GM21360 (cell line): Measurements from ENCODE around the gene HOXA6.

Experiments used
- ATAC-seq: cut with Tn5 transposase; IDR thresholded peaks from one replicate; pipeline ENCODE4 v1.9.1; 2021; ENCODE audit warnings: mild to moderate bottlenecking, moderate library complexity; ENCODE audit not compliant: unreplicated experiment

The HOXA6 gene

DNA sequence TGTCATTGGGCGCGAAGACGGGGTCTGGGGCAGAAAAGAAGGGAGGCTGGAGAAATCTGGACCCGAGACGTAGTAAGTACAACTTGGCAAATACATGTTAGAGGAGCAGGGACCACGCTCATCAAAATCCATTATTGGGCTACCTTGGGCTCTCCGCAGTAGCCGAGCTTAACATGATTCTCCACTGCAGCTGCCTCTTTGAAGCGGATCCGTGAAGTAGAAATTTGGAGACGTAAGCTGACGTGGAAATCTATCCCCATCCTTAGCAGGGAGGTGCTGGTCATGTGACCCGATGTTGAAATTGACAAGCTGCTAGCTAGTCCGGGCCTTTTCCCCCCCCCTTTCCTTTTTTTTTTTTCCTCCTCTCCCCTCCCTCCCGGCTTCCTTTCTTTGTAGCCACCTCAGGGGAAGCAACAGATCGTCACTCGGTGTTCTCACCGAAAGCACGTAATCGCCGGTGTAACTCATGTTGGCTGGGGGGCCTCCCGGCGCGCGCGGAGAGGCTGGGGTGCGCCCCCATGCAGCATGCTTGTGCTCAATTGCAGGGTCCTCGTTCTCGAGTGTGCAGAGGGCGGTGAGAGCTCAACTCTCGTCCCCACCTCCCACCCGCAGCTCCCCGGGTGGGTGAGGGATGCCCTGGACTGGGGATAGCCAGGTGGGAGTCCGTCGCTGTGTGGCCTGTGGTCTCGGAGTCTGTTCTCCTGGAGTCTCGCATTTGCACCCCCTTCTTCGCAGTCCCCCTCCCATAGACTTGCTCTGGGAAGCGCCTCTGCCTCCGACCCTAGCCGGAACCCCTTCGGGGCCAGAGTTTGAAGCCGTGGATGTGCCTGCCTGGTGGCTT is 37.7 kb upstream of the HOXA6 start, which contains the start of gene HOXA11:
Gene HOXA11, minus strand, starts transcription at position 220 of the 841 bp plus-strand sequence. Its CDS starts 88 bp downstream, at position 132.
- ATAC-seq, result no peak

GRCh38 chr7:27184337-27185012 is 36.9 kb upstream of the HOXA6 start:
- ATAC-seq, result no peak

DNA sequence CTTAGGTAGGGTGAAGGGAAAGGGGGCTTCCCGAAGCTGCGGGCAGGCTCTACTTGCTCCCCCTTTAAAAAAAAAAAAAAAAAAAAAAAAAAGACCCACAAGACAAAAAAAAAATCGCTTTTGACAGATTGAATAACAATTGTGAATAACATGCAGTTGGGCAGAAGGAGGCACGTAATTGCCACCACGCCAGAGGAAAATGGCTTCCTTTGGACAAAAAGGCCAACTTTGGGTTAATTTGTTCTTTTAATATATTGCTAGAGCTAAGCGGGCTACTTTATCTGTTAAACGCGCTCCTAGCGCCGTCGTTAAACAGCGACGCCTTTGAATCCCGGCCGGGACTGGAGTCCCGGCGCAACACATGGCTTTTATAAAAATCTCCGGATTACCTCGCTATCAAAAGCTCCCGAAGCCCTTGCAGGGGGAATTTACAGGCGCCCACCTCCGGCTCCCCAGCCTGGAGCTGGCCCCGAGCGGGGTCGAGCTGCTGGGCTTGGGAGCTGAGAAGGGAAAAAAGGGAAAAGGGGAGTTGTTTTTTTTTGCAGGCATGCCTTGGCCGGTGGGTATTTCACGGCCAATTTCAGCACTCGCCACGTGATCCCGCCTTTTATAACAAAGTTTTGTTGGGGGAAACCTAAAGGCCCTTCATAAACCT is 36.2 kb upstream of the HOXA6 start:
- ATAC-seq, result no peak

DNA sequence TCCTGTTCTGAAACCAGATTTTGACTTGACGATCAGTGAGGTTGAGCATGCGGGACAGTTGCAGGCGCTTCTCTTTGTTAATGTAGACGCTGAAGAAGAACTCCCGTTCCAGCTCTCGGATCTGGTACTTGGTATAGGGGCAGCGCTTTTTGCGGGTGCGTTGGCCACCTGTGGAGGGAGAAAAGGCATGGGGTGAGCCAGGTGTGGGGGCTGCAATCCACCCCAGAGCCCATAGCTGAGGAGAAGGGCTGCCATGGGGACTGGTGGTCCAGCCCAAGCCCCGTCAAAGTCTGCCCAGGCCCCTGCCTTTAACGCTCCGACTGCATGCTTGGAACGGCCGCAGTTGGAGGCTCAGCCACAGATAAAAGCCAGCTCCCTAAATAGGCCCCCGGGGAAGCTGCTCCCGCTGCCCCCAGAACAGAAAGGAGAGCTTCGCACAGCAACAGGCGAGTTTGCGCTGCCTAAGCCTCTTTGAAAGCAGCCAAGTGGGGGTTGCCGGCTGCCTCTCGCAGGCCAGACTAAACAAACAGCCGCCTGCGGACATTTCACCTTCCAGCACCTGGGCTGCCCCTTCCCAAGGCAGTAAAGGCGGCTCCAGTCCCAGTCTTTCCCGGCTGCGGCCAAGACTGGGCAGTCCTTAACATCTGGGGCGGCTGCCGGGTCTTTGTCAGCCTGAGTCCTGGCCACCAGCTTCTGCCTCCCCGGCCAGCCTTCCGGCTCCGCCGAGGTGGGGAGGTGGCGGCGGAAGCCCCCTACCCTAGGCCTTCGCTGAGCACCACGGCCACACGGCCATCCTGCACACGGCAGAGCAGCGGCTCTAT is 35.5 kb upstream of the HOXA6 start:
- no peak for ATAC-seq

DNA sequence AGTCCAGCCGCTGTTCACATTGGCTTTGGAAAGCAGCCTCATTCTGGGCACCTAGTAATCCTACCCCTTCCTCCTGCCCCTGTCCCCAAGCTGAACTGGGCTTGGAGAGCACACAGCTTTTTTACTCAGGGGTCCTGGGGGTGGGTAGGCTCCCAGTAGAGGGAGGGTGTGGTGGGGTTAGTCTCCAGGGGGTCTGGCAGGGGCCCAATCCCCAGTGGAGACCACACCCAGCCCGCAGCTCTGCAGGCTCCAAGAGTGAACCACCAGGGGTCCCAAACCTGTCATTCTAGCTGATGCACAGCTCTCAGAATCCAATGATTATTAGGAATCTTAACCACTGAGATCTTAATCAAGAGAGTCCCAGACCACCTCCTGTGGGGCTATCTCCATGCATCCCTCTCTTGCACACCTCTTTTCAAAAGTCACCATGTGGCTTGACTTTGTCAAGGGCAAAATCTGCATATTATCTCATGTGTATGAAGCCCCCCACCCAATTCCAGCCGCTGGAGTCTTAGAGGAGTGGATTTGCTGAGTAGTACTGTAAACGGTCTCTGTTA is 34.8 kb upstream of the HOXA6 start:
- ATAC-seq, result no peak

DNA sequence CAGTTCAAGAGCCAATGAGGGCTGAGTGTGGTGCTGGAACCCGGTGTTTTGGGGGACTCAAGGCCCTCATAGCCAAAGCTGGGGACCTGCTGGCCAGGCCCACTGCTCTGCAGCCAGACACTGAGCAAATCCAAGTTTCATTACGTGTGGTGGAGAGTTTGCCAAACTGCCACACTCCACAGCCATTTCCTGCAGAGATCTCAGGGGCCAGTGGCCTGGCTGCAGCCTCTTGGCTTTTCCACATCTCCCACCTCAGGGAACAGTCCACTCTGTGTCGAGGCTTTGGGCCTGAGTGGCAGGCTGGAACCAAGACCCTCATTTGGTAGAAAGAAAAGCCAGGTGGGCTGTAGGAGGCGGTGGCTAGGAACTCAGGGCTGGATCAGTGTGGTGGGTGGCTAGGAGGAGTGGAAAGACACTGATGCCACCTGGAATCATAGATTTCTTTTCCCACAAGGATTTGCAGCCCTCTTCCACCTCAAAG is 34.3 kb upstream of the HOXA6 start:
- no peak for ATAC-seq

- ATAC-seq, result no peak
These were observed 33.2 kb upstream of the HOXA6 start for GRCh38 chr7:27180431-27181420.

DNA sequence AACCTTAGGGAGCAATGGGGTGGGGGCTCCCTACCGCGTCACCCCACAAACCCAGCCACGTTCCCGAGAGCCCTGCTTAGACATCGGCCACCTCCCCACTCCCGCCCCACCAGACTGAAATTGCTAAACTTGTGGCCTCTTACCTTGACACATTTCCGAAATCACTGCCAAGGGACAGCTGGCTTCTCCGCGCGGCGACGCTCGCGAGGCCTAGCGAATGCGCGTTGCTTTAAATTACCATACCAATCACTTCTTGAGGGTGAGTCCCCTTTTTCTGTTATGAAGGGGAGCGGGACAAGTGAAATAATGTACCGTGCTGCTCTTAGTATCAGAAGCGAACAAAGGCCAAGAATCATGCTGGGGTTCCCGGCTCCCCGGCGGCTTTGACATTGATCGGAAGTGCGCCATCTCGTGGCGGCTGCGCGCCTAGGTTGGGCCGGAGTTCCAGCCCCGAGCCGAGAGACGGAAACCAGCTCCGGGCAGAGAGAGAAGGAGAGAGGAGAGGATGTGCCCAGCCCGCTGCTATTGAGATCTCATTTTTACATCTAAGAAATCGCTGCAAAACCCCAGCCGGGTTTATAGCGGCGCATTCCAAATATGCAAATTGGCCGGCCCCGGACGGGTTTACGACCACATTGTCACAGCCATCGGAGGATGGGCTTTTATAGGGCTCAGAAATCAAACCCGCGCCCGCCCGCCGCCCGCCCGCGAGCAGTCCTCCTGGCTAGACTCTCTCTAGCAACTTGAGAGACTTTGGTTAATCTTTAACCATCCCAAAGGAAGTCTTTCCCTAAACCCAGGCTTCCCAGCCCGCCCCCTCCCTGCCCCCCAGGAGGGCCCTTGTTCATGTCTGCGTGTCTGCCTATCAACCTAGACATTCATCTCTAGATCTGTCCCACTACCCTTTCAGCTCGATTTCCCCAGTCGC is 32.2 kb upstream of the HOXA6 start:
- ATAC-seq, result no peak

DNA sequence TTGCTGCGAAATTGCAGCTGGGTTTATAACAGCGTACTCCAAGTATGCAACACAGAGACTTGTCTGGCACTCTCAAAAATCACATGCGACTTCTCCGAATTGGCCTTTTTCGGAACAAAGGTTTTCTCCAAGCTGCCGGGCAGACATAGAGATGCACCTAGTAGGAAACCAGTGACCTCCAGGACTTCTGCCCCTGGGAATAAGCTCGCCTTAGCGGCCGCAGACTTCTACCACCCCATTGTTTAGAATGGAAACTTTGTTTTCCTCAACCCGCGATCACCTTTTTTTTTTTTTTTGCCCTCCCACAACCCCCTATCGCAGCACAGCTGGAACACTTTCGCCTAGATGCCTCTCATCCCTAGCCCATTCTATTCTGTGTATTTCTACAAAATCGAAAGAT is 31.5 kb upstream of the HOXA6 start:
- no peak for ATAC-seq

GRCh38 chr7:27178366-27178765 is 30.8 kb upstream of the HOXA6 start:
- ATAC-seq, result no peak

GRCh38 chr7:27177795-27178320 is 30.3 kb upstream of the HOXA6 start:
- no peak for ATAC-seq

- no peak for ATAC-seq
These were observed 29.6 kb upstream of the HOXA6 start for GRCh38 chr7:27176962-27177794.

DNA sequence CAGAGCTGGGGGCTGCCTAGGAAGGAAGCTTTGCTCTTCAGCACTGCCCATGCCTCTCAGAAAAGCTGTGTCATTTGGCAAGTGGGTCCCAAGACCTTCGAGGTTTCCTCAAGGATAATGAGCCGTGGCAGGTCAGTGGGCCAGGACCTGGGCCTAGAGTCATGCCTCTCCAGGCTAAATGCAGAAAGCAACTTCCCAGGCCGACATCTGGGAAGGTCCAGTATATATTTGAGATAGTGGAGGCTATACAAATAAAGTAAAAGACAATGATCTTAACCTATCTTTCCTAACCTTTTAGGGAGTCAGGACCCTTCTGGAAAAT is 28.9 kb upstream of the HOXA6 start:
- ATAC-seq, result no peak

DNA sequence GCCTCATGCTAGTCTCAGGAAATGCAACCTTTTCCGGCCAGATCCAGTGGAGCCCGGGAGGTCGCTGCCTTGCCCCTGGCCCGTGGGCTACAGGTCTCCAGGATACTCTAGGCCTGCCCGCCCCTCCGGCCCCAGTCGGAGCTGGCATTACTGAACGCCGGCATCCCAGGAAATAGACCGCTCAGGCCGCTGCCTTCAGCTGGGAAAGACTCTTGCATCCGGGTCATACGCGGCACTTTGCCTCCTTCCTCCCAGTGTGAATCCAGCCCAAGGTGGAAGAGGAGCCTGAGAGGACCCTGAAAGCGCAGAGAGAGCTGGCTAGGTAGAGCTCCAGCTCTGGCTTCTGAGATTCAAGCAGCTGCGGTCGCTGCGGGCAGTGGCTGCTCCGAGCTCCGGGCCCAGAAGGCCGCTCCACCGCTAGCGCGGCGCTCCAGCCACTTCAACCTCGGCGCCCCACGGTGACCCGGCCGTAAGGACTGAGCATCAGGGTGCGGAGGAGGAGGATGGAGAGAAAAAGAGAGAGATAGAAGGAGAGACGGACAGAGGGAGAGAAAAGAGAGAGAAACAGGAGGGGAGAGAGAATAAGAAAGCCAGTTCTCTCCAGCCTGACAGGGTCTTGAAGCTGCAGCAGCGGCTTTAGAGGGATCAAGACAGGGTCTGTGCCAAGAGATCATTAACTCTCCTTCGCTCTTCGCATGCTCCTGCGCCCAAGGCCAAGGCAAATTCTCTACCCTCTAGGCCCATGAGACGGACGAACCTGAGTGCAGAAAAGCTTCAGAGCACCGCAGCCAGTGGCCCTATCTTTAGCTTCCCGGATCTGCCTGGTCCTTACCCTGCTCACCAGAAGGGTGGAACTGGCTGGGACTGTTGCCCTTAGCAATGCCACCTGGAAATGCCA is 28.3 kb upstream of the HOXA6 start:
- no peak for ATAC-seq

DNA sequence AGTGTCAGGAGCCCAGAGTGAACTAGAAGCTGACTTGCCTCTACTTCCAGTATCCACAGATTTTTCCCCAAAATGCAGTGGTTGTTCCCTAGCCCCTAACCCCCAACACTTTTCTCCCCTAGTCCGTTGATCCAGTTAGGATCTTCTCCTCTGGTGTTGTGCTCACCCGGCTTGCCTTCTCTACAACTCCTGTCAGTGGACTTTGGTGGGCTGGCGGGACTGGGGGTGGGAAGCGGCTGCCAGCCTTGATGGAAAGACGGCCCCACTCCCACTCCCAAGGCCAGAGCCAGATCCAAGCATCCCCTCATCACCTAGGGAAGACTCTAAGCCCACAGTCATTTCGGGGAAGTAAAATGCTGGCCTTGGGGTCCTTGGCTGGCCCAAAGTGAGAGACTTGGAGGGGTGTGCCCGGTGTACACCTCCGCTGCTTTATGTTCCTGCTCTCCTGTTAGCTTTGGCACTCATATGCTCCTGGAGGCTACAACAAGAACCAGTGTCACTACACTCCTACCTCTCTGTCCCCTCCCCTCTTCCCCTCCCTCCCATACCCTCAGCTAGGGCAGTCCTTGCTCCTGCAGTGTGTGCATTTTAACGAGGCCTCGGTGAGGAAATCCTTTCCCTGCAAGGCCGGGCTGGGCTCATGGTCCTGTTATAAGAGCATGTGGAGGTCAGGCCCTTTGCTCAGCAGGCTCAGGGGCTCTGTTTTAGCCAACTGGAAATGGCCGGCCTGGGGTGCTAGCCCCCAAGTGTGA is 27.5 kb upstream of the HOXA6 start:
- ATAC-seq, result no peak
